Colonic mucosa (tissue), 4 donors: ENCODE measurements around the gene AGTR2. TPM values are rescaled to one million over a fixed set of nuclear protein-coding genes. Genes with fewer than 3 reads are reported as not detected.
"Not testable (repeated sequence)": the region's sequence is repeated elsewhere in the genome, so short reads cannot be mapped to it uniquely, and the experiment has no call there.

Experiments used
- DNase-seq: peaks from one replicate; pipeline ENCODE4 v3.0.0-alpha.2; 2020
- H3K27ac ChIP-seq: fragments of 200-600 bp; one replicate; pipeline ENCODE4 v1.8.0; 2021
- H3K27me3 ChIP-seq: fragments of 200-600 bp; one replicate; pipeline ENCODE4 v1.8.0; 2021
- H3K36me3 ChIP-seq: fragments of 200-600 bp; one replicate; pipeline ENCODE4 v1.8.0; 2021
- H3K4me1 ChIP-seq: fragments of 200-600 bp; one replicate; pipeline ENCODE4 v1.8.0; 2021; ENCODE audit warnings: mild to moderate bottlenecking
- H3K4me3 ChIP-seq: fragments of 200-600 bp; one replicate; pipeline ENCODE4 v1.8.0; 2021
- H3K9ac ChIP-seq, 2 donors: one replicate each; pipeline ENCODE4 v1.7.0; 2013; ENCODE audit warnings: control low read depth in 2 of 2, low read depth in 2 of 2, low read length in 2 of 2
- H3K9me3 ChIP-seq: fragments of 200-600 bp; one replicate; pipeline ENCODE4 v1.8.0; 2021
- intact Hi-C: fragments of 100-400 bp; cut with DNase I; formaldehyde crosslinking; loops from one replicate; pipeline ENCODE4 v1.14.1; 2022
- total RNA-seq, 2 donors: library from RNA; stranded (reverse); fragmentation: NEBNext Ultra II Directional in 1 of 2; extraction: Animal tissue kit (Norgen Biotek cat#: 25700) in 1 of 2; gene quantifications; one replicate each; pipeline ENCODE4 v1.2.1, GENCODE V29; 2021
- TF ChIP-seq, protein P1 (sequence below): fragments of 200-600 bp; IDR thresholded peaks from one replicate; pipeline ENCODE4 v1.8.0; 2022; ENCODE audit warnings: antibody characterized with exemption, mild to moderate bottlenecking
- donor health status: healthy.
- donor health status: DM: no; HTN: no; CAD: no.
- donor health status: DM: no; HTN: no; CAD: no.

The AGTR2 gene, protein sequence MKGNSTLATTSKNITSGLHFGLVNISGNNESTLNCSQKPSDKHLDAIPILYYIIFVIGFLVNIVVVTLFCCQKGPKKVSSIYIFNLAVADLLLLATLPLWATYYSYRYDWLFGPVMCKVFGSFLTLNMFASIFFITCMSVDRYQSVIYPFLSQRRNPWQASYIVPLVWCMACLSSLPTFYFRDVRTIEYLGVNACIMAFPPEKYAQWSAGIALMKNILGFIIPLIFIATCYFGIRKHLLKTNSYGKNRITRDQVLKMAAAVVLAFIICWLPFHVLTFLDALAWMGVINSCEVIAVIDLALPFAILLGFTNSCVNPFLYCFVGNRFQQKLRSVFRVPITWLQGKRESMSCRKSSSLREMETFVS
- total RNA-seq: under 1 TPM in 1 of 2 donors, not detected in 1; 0.11 TPM

DNA sequence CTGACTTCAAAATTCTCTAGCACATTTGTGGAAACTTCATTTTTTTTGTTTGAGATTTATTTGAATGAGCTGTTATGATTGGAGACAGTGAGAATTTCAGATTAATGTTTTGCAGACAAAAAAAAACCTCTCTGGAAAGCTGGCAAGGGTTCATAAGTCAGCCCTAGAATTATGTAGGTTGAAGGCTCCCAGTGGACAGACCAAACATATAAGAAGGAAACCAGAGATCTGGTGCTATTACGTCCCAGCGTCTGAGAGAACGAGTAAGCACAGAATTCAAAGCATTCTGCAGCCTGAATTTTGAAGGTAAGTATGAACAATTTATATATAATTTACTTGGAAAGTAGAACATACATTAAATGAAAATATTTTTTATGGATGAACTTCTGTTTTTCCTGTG, at the start of gene AGTR2:
Gene AGTR2, plus strand, starts transcription at position 234 of the 400 bp plus-strand sequence. CDS start 1,537 bp downstream, outside the sequence.
- intact Hi-C loops: no loop called here
- no peak within 1 kb of the TSS for H3K9ac ChIP-seq
- TF ChIP-seq, protein P1, sequence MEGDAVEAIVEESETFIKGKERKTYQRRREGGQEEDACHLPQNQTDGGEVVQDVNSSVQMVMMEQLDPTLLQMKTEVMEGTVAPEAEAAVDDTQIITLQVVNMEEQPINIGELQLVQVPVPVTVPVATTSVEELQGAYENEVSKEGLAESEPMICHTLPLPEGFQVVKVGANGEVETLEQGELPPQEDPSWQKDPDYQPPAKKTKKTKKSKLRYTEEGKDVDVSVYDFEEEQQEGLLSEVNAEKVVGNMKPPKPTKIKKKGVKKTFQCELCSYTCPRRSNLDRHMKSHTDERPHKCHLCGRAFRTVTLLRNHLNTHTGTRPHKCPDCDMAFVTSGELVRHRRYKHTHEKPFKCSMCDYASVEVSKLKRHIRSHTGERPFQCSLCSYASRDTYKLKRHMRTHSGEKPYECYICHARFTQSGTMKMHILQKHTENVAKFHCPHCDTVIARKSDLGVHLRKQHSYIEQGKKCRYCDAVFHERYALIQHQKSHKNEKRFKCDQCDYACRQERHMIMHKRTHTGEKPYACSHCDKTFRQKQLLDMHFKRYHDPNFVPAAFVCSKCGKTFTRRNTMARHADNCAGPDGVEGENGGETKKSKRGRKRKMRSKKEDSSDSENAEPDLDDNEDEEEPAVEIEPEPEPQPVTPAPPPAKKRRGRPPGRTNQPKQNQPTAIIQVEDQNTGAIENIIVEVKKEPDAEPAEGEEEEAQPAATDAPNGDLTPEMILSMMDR: no peak

DNA sequence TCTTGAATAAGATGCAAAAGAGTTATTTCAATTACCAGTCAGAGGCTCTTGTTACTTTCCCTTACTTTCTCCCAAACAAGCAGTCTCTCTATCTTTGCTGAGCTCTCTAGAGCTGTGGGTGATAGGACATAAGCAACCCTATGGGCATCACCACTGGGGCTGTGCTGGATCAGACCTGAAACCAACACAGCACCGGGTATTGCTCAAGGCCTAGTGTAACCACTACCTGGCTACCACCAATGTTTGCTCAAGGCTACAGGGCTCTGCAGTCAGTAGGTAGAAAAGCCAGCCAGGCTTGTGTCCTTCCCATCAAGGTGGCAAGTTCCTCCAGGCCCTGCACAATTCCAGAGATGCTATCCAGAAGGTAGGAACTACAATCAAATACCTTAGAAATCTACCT, 35.3 kb upstream of the AGTR2 start:
- no peak overlapping the region for H3K9ac ChIP-seq
- H3K36me3 ChIP-seq: no peaks in the 10 kb centered on the region
- no peaks in the 10 kb centered on the region for H3K4me1 ChIP-seq
- TF ChIP-seq, protein P1: no peak
- intact Hi-C loops: no loop called here
- no peaks in the 10 kb centered on the region for H3K27me3 ChIP-seq
- no peaks in the 10 kb centered on the region for H3K9me3 ChIP-seq
- H3K27ac ChIP-seq: no peak overlapping the region
- H3K4me3 ChIP-seq: no peak overlapping the region
- DNase-seq: no peak

More for the DNA sequence above, at the start of gene AGTR2:
- Histone ChIP-seq H3K9me3 (no peaks in the 10 kb centered on the region), H3K4me3 (no peak within 1 kb of the TSS), H3K36me3 (no peaks in the 10 kb centered on the region), H3K4me1 (no peaks in the 10 kb centered on the region), H3K27me3 (no peaks in the 10 kb centered on the region), H3K27ac (no peak within 1 kb of the TSS)
- DNase-seq: no peak

DNA sequence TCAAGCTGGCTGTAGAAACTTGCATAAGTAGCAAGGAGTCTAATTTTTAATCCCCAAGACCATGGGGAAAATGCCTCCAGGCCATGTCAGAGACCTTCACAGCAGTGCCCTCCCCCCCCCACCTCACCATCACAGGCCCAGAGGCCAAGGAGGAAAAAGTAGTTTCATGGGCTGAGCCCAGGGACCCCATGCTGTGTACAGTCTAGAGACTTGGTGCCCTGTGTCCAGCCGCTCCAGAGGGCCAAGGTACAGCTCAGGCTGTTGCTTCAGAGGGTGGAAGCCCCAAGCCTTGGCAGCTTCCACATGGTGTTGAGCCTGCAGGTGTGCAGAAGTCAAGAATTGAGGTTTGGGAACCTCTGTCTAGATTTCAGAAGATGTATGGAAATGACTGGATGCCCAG, 29.3 kb upstream of the AGTR2 start:
- H3K4me3 ChIP-seq, H3K27me3 ChIP-seq, H3K4me1 ChIP-seq, H3K9me3 ChIP-seq, H3K27ac ChIP-seq, intact Hi-C loops, H3K9ac ChIP-seq, H3K36me3 ChIP-seq, DNase-seq: not testable (repeated sequence)

DNA sequence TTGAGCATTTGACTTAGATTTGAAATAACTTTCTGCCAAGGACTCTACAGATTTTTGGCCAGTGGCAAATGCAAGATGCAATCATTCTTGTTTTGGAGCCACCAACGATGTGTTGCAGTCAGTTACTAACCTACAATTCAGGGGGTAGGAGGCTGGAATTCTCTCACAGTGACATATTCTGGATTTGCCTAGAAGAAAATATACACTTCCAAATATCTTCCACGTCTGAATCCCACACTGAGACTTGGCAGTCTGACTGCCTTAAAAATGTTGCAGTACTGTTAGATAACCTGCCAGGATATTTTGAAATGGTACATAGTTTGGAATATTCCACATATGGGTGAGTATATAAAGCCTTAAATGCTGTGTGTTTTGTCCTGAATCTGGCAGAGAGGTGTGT, 27.6 kb upstream of the AGTR2 start:
- TF ChIP-seq, protein P1: no peak
- Histone ChIP-seq H3K27me3 (no peaks in the 10 kb centered on the region), H3K27ac (no peak overlapping the region), H3K9me3 (no peaks in the 10 kb centered on the region), H3K4me1 (no peaks in the 10 kb centered on the region), H3K36me3 (no peaks in the 10 kb centered on the region), H3K4me3 (no peak overlapping the region), H3K9ac (no peak overlapping the region)
- no peak for DNase-seq
- intact Hi-C loops: no loop called here

DNA sequence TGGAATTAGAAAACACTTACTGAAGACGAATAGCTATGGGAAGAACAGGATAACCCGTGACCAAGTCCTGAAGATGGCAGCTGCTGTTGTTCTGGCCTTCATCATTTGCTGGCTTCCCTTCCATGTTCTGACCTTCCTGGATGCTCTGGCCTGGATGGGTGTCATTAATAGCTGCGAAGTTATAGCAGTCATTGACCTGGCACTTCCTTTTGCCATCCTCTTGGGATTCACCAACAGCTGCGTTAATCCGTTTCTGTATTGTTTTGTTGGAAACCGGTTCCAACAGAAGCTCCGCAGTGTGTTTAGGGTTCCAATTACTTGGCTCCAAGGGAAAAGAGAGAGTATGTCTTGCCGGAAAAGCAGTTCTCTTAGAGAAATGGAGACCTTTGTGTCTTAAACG, 2.4 kb downstream of the AGTR2 start:
- no peaks in the 10 kb centered on the region for H3K27me3 ChIP-seq
- H3K9ac ChIP-seq: no peak overlapping the region
- H3K27ac ChIP-seq: no peak overlapping the region
- H3K4me1 ChIP-seq: no peaks in the 10 kb centered on the region
- no peak for DNase-seq
- intact Hi-C loops: no loop called here
- H3K9me3 ChIP-seq: no peaks in the 10 kb centered on the region
- TF ChIP-seq, protein P1: no peak
- H3K4me3 ChIP-seq: no peak overlapping the region
- H3K36me3 ChIP-seq: no peaks in the 10 kb centered on the region

DNA sequence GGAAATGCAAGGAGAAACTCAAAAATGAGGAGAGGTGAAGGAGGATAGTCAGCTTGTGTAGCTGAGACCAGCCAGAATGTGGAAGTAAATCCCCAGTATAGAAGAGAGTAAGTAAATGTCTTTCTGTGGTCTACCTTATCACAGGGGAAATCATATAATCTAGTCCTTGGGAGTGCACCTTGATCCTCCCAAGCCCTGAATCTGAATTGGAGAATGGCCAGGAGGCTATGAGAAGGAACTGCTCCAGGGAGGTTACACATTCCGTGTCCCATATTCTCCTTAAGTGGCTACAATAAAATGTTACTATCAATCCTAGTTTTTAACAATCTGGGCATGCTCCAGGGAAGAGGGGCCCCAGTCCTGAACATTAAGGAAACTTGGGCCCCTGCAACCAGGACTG, 10.8 kb downstream of the AGTR2 start:
- Histone ChIP-seq H3K4me1 (no peaks in the 10 kb centered on the region), H3K27ac (no peak overlapping the region), H3K9me3 (no peaks in the 10 kb centered on the region), H3K36me3 (no peaks in the 10 kb centered on the region), H3K27me3 (no peaks in the 10 kb centered on the region), H3K9ac (no peak overlapping the region), H3K4me3 (no peak overlapping the region)
- TF ChIP-seq, protein P1: no peak
- peak; percentile 44 for DNase-seq
- intact Hi-C loops: no loop called here
